CD4-positive, alpha-beta T cell treated with Interleukin-15 for 4 hours (primary cell): Measurements from ENCODE around the gene OGG1.

ENCODE experiments used
- DNase-seq: peaks from one replicate; pipeline ENCODE4 v3.0.0-alpha.2; 2020; ENCODE audit warnings: low spot score

OGG1 gene

GRCh38 chr3:9727743-9728142, 22.0 kb upstream of the OGG1 start:
- no peak for DNase-seq

GRCh38 chr3:9729419-9729818, 20.3 kb upstream of the OGG1 start:
- DNase-seq, result no peak

- no peak for DNase-seq
Measured at GRCh38 chr3:9730657-9731205, 19.0 kb upstream of the OGG1 start.

GRCh38 chr3:9731206-9732079, 18.3 kb upstream of the OGG1 start, which contains the start of gene BRPF1:
Gene BRPF1, plus strand, starts transcription at chr3:9731735. Its CDS starts 2,406 bp downstream, at chr3:9734141.
- DNase-seq, result peak; percentile 100

- DNase-seq, result peak; percentile 19
Measured at GRCh38 chr3:9732080-9732739, 17.5 kb upstream of the OGG1 start.

- DNase-seq, result no peak
Measured at GRCh38 chr3:9732740-9733115, 17.0 kb upstream of the OGG1 start.

GRCh38 chr3:9736831-9737230, 12.9 kb upstream of the OGG1 start:
- no peak for DNase-seq

- DNase-seq, result no peak
Measured at GRCh38 chr3:9739181-9739580, 10.6 kb upstream of the OGG1 start.

GRCh38 chr3:9742560-9742959, 7.2 kb upstream of the OGG1 start:
- DNase-seq, result no peak

GRCh38 chr3:9743548-9743947, 6.2 kb upstream of the OGG1 start:
- DNase-seq, result no peak

- no peak for DNase-seq
Measured at GRCh38 chr3:9744162-9744561, 5.6 kb upstream of the OGG1 start.

- no peak for DNase-seq
Measured at GRCh38 chr3:9745521-9745920, 4.2 kb upstream of the OGG1 start.

GRCh38 chr3:9746330-9746729, 3.4 kb upstream of the OGG1 start:
- DNase-seq, result no peak

GRCh38 chr3:9747267-9747666, 2.5 kb upstream of the OGG1 start:
- DNase-seq, result no peak

- no peak for DNase-seq
Measured at GRCh38 chr3:9748031-9748430, 1.7 kb upstream of the OGG1 start.

- DNase-seq, result no peak
Measured at GRCh38 chr3:9749296-9749644, 482 bp upstream of the OGG1 start.

GRCh38 chr3:9750556-9751411, 1.0 kb downstream of the OGG1 start:
- DNase-seq, result no peak

GRCh38 chr3:9754678-9755077, 4.9 kb downstream of the OGG1 start:
- no peak for DNase-seq

- DNase-seq, result no peak
Measured at GRCh38 chr3:9757427-9757826, 7.7 kb downstream of the OGG1 start.

GRCh38 chr3:9760779-9761505, 11.2 kb downstream of the OGG1 start:
- no peak for DNase-seq

- no peak for DNase-seq
Measured at GRCh38 chr3:9761919-9762318, 12.2 kb downstream of the OGG1 start.

- DNase-seq, result no peak
Measured at GRCh38 chr3:9762871-9763270, 13.1 kb downstream of the OGG1 start.
